GM12878 (cell line): ENCODE results near the gene MAD1L1. TPM values are rescaled to one million over a fixed set of nuclear protein-coding genes. Genes with fewer than 3 reads are reported as not detected.

Source experiments
- ATAC-seq: fragments of 200-7000 bp; cut with Tn5 transposase; 3 replicates; pipeline ENCODE4 v1.9.1; 2020; ENCODE audit warnings: mild to moderate bottlenecking, moderate library complexity
- BruUV-seq: library from RNA; stranded (reverse); fragments of 400-500 nt; replicated peaks from 2 replicates; lab custom pipeline; 2021; lab: Mats Ljungman, UMichigan
- CTCF ChIA-PET: fragments of 300-600 bp; sonication (Branson Sonifier 250); formaldehyde crosslinking; extraction: SDS; loops from one replicate; lab custom pipeline; 2021; ENCODE audit warnings: inconsistent platforms; lab: Yijun Ruan, JAX
- POLR2A ChIA-PET: fragments of 350-600 bp; formaldehyde crosslinking; extraction: SDS; loops from one replicate; lab custom pipeline; 2021; ENCODE audit warnings: inconsistent platforms; lab: Charles Lee
- RAD21 ChIA-PET: fragments of 300-600 bp; sonication (Branson Sonifier 250); formaldehyde crosslinking; loops from one replicate; lab custom pipeline; 2023; ENCODE audit warnings: antibody characterized with exemption; ENCODE audit not compliant: unreplicated experiment; lab: Charles Lee
- SMC1A ChIA-PET: fragments of 300-600 bp; sonication (Branson Sonifier 250); formaldehyde crosslinking; loops from one replicate; lab custom pipeline; 2023; ENCODE audit not compliant: unreplicated experiment, uncharacterized antibody; lab: Charles Lee
- DNase-seq: peaks from one replicate; pipeline ENCODE4 v3.0.0-alpha.2; 2011; ENCODE audit warnings: low read depth, low spot score
- FAIRE-seq: peaks from 3 replicates; lab custom pipeline; 2011; peaks lifted over from hg19 to GRCh38; lab: Jason Lieb, UNC
- H2AFZ ChIP-seq: 2 replicates; pipeline ENCODE4 v1.6.0; 2011; ENCODE audit warnings: low read depth, low read length, control low read depth; ENCODE audit not compliant: control insufficient read depth
- H3K27ac ChIP-seq: 2 replicates; pipeline ENCODE4 v1.5.1; 2011; ENCODE audit warnings: control low read depth; ENCODE audit not compliant: control insufficient read depth, insufficient read depth
- H3K27me3 ChIP-seq, 2 experiments: replicated peaks in 1 of 2; 2 replicates each; pipeline versions ENCODE4 v1.6.0 to v1.6.1; 2011; ENCODE audit warnings: low read length in 1 of 2; ENCODE audit not compliant: control insufficient read depth in 2 of 2, insufficient read depth in 2 of 2
- H3K36me3 ChIP-seq, 2 experiments: 2 replicates each; pipeline ENCODE4 v1.5.1; 2011; ENCODE audit warnings: low read length in 1 of 2; ENCODE audit not compliant: control insufficient read depth in 2 of 2, insufficient read depth in 2 of 2
- H3K4me1 ChIP-seq: 2 replicates; pipeline ENCODE4 v1.6.1; 2011; ENCODE audit warnings: mild to moderate bottlenecking, low read length, moderate library complexity, mixed read lengths; ENCODE audit not compliant: control insufficient read depth, insufficient read depth
- H3K4me2 ChIP-seq: 2 replicates; pipeline ENCODE4 v1.6.0; 2011; ENCODE audit warnings: control low read depth; ENCODE audit not compliant: control insufficient read depth, insufficient read depth
- H3K4me3 ChIP-seq: fragments of 200-600 bp; sonication (generic); 2 replicates; pipeline ENCODE4 v1.5.1; 2016
- H3K79me2 ChIP-seq: 2 replicates; pipeline ENCODE4 v1.6.0; 2011; ENCODE audit warnings: low read length; ENCODE audit not compliant: control insufficient read depth, insufficient read depth
- H3K9ac ChIP-seq: 2 replicates; pipeline ENCODE4 v1.8.0; 2011; ENCODE audit warnings: low read length, control low read depth, mixed read lengths; ENCODE audit not compliant: control insufficient read depth, insufficient read depth
- H3K9me3 ChIP-seq: replicated peaks from 3 replicates; pipeline ENCODE4 v1.5.1; 2011; ENCODE audit warnings: mild to moderate bottlenecking, low read length; ENCODE audit not compliant: control insufficient read depth, insufficient read depth
- H4K20me1 ChIP-seq: 2 replicates; pipeline ENCODE4 v1.6.0; 2011; ENCODE audit not compliant: control insufficient read depth, insufficient read depth
- ATF2 ChIP-seq: IDR thresholded peaks from 2 replicates; pipeline ENCODE4 v1.6.1; 2012; ENCODE audit warnings: low read length, inconsistent platforms
- LARP7 ChIP-seq: fragments of 450-650 bp; IDR thresholded peaks from 2 replicates; pipeline ENCODE4 v1.6.1; 2017; ENCODE audit warnings: mild to moderate bottlenecking
- POLR2A ChIP-seq: IDR thresholded peaks from 2 replicates; pipeline ENCODE4 v1.6.1; 2011; ENCODE audit warnings: low read depth, mild to moderate bottlenecking, low read length
- SPI1 ChIP-seq: IDR thresholded peaks from 2 replicates; pipeline ENCODE4 v1.6.1; 2011; ENCODE audit warnings: low read depth, mild to moderate bottlenecking, low read length, moderate library complexity, borderline replicate concordance; ENCODE audit not compliant: insufficient read depth
- WGBS: methylation state at CpG from one replicate; pipeline ENCODE4 v1.1.6; 2016; ENCODE audit warnings: low lambda C conversion rate; ENCODE audit not compliant: insufficient replicate concordance, insufficient coverage; ENCODE audit errors: missing lambda C conversion rate; 5-methylcytosine and 5-hydroxymethylcytosine counted together
- in situ Hi-C: fragments of 300-500 bp; cut with MboI; formaldehyde crosslinking; loops from 9 replicates; pipeline ENCODE4 v1.14.3; 2018; ENCODE audit warnings: mixed read lengths
- intact Hi-C: fragments of 100-400 bp; cut with micrococcal nuclease; formaldehyde crosslinking; loops from one replicate; pipeline ENCODE4 v1.14.2; 2022; ENCODE audit not compliant: unreplicated experiment
- polyA plus RNA-seq, 11 experiments: library from polyadenylated mRNA; depleted of rRNA in 4 of 11; unstranded in 6 of 11; stranded (reverse) in 5 of 11; fragments of >200 nt; fragmentation: Nextera tagmentation in 4 of 11; fragmentation: Illumina TruSeq in 1 of 11; extraction: Ambion mirVana in 4 of 11; extraction: Trizol in 1 of 11; gene quantifications; 1 replicate in 1 of 11; 2 replicates in 10 of 11; pipeline versions ENCODE4 v1.2.1 to v1.2.3, GENCODE V29; 2011 to 2016; ENCODE audit warnings: inconsistent platforms in 2 of 11, missing spikeins in 2 of 11, low read depth in 1 of 11
- total RNA-seq, 4 experiments: library from RNA; depleted of rRNA in 3 of 4; stranded (reverse); fragments of >200 nt in 3 of 4; fragmentation: Illumina TruSeq in 1 of 4; extraction: Trizol in 1 of 4; gene quantifications; 2 replicates each; pipeline versions ENCODE4 v1.2.1 to v1.2.3, GENCODE V29; 2013 to 2021

Gene MAD1L1
- total and polyA plus RNA-seq, 10 of the 15 experiments (the other 5 are each of a cell fraction or from before 2014, with no cell fraction given) = 2.2 to 76.8 (median 38.3) TPM

- Histone ChIP-seq H2AFZ (no peak overlapping the region), H3K27me3 (no peaks in the 10 kb centered on the region), H3K79me2 (no peaks in the 10 kb centered on the region), H3K4me1 (no peaks in the 10 kb centered on the region), H4K20me1 (no peaks in the 10 kb centered on the region), H3K4me2 (no peak overlapping the region), H3K9ac (no peak overlapping the region), H3K4me3 (no peak overlapping the region), H3K27ac (no peak overlapping the region), H3K9me3 (peaks cover 12% of the 10 kb centered on the region; the same call in 2 of the 3 replicates), H3K36me3 (peaks cover 0 to 10% of the 10 kb centered on the region in 2 experiments; a peak in 3 of 4 replicates)
- intact Hi-C loops = no loop called here
- in situ Hi-C loops = no loop called here
- WGBS = 82% methylated on average over 42 of the region's 45 CpGs
- POLR2A ChIA-PET = no interaction called here
- TF ChIP-seq SPI1 (no peak), LARP7 (no peak), POLR2A (no peak), ATF2 (no peak)
- SMC1A ChIA-PET = no interaction called here
- DNase-seq = no peak
- no TSS peak for BruUV-seq
- RAD21 ChIA-PET = no interaction called here
- FAIRE-seq = no peak
- CTCF ChIA-PET = no interaction called here
- no peak for ATAC-seq
Measured at GRCh38 chr7:1967512-1968396, 265.0 kb downstream of the MAD1L1 start.
